ENCODE data around the gene CHP1. TPM values are rescaled to one million over a fixed set of nuclear protein-coding genes. Genes with fewer than 3 reads are reported as not detected.

Gene CHP1
- total and polyA plus RNA-seq, 9 of the 15 experiments (the other 6 are each of a cell fraction or from before 2014, with no cell fraction given) = 31.7 to 83.4 (median 67.6) TPM

- Histone ChIP-seq H3K4me3 (no peak overlapping the region), H3K9ac (ENCODE audit: insufficient read depth in 1 of 2, low read depth in 2 of 2, low read length in 2 of 2) (no peak overlapping the region), H3K27ac (ENCODE audit: extremely low read depth, low read depth, low read length) (no peak overlapping the region), H3K4me1 (replicated peaks in 1 of 2; ENCODE audit: control insufficient read depth in 2 of 2, insufficient read depth in 2 of 2, low read length in 2 of 2) (no peaks in the 10 kb centered on the region; a peak in 1 of 5 replicates), H3K36me3 (ENCODE audit: control insufficient read depth, insufficient read depth, low read length) (no peaks in the 10 kb centered on the region), H2AFZ (ENCODE audit: low read depth, low read length) (no peak overlapping the region), H3K9me1 (ENCODE audit: control insufficient read depth, insufficient read depth, low read length) (no peaks in the 10 kb centered on the region), H3K27me3 (ENCODE audit: control insufficient read depth in 2 of 2, insufficient read depth in 2 of 2, low read length in 2 of 2) (peaks cover 0 to 4% of the 10 kb centered on the region in 2 experiments; a peak in 2 of 5 replicates), H3K4me2 (ENCODE audit: insufficient read depth, low read length) (no peak overlapping the region), H3K9me3 (replicated peaks; ENCODE audit: control insufficient read depth, insufficient read depth, low read depth, low read length) (no peaks in the 10 kb centered on the region), H3K79me2 (ENCODE audit: control insufficient read depth, insufficient read depth, low read length) (no peaks in the 10 kb centered on the region), H4K20me1 (replicated peaks; ENCODE audit: control insufficient read depth, insufficient read depth, low read length) (no peaks in the 10 kb centered on the region)
- no peak for TF ChIP-seq CCNT2 (IDR thresholded peaks at IDR 0.05; ENCODE audit: borderline replicate concordance, extremely low read depth, insufficient read length, low read depth, low read length)
- no peak for TF ChIP-seq SMARCA4 (IDR thresholded peaks at IDR 0.05)
- no peak for TF ChIP-seq FOXM1 (IDR thresholded peaks at IDR 0.05; ENCODE audit: low read depth)
- TF ChIP-seq FOXM1 (CRISPR knock-in tag; IDR thresholded peaks at IDR 0.05; ENCODE audit: low read depth) = no peak
- no peak for TF ChIP-seq RBM14 (IDR thresholded peaks at IDR 0.05; ENCODE audit: borderline replicate concordance, insufficient read depth, low read depth, low read length)
- no peak for TF ChIP-seq ELF4 (CRISPR knock-in tag; IDR thresholded peaks at IDR 0.05)
- TF ChIP-seq ZNF143 (CRISPR knock-in tag; IDR thresholded peaks at IDR 0.05) = no peak
- intact Hi-C loops (cut with micrococcal nuclease) (no loop called here), in situ Hi-C loops (cut with MboI) (no loop called here)
- ChIA-PET POLR2A (interaction anchor here (0.6 to 1.4 kb wide), 4 partner anchors 9 to 234 kb away, joined by 3 to 4 read pairs (median 3); partner anchors contain the start of genes CHP1 and EXD1), CTCF (ENCODE audit: low intra/inter-chr PET ratio) (no interaction called here)
- no peak for ATAC-seq
- no peak for DNase-seq (ENCODE audit: extremely low read depth in 1 of 4, low spot score in 3 of 4)
- 9% methylated on average over 3 of the region's 3 CpGs for WGBS (ENCODE audit: insufficient coverage, low coverage, missing lambda C conversion rate)
- no TSS peak for BruUV-seq (replicated peaks)
- FAIRE-seq = no peak
Measured at GRCh38 chr15:41219381-41219780, 11.7 kb upstream of the CHP1 start.

All from K562 (cell line).